ENCODE results near the gene FGF5.

GRCh38 chr4:80237992-80238391 lies 28.5 kb upstream of the FGF5 start:
- TF ChIP-seq CTCF (IDR thresholded peaks at IDR 0.05) (no peak), POLR2A (IDR thresholded peaks at IDR 0.05) (no peak)

Measured in lower leg skin (tissue), 3 donors.